Naive thymus-derived CD4-positive, alpha-beta T cell (primary cell): ENCODE data around the gene TTC13. TPM values are rescaled to one million over a fixed set of nuclear protein-coding genes. Genes with fewer than 3 reads are reported as not detected.

Experiments
- ATAC-seq: fragments of 150-1000 bp; cut with Tn5 transposase; 2 replicates; pipeline ENCODE4 v1.10.0; 2021; ENCODE audit warnings: mild to moderate bottlenecking, moderate library complexity
- CTCF ChIA-PET: fragments of 350-600 bp; sonication (Branson Sonifier 250); formaldehyde crosslinking; loops from one replicate; lab custom pipeline; 2021; ENCODE audit warnings: antibody characterized with exemption; lab: Charles Lee
- POLR2A ChIA-PET: fragments of 350-600 bp; sonication (Branson Sonifier 250); formaldehyde crosslinking; loops from one replicate; lab custom pipeline; 2021; ENCODE audit warnings: antibody characterized with exemption, inconsistent platforms; lab: Charles Lee
- DNase-seq, 9 donors: peaks; one replicate each; pipeline versions ENCODE4 v3.0.0 to v3.0.0-alpha.2; 2020 to 2022; ENCODE audit warnings: mixed read lengths in 1 of 9
- H3K27ac ChIP-seq: one replicate; pipeline ENCODE4 v1.7.0; 2013; ENCODE audit warnings: mild to moderate bottlenecking, low read depth, low read length, moderate library complexity
- H3K27me3 ChIP-seq, 2 donors: one replicate each; pipeline ENCODE4 v1.7.0; 2013; ENCODE audit warnings: low read length in 2 of 2, mild to moderate bottlenecking in 2 of 2, moderate library complexity in 2 of 2; ENCODE audit not compliant: control insufficient read depth in 2 of 2, insufficient read depth in 2 of 2
- H3K36me3 ChIP-seq, 3 experiments: 1 replicate in 2 of 3; 2 replicates in 1 of 3; pipeline ENCODE4 v1.7.0; 2013; ENCODE audit warnings: low read length in 3 of 3, mild to moderate bottlenecking in 3 of 3, moderate library complexity in 1 of 3; ENCODE audit not compliant: insufficient read depth in 3 of 3, control insufficient read depth in 2 of 3
- H3K4me1 ChIP-seq, 2 donors: one replicate each; pipeline ENCODE4 v1.7.0; 2013; ENCODE audit warnings: low read length in 2 of 2, mild to moderate bottlenecking in 2 of 2, moderate library complexity in 1 of 2; ENCODE audit not compliant: control insufficient read depth in 2 of 2, insufficient read depth in 2 of 2
- H3K4me3 ChIP-seq: 2 replicates; pipeline ENCODE4 v1.7.0; 2013; ENCODE audit warnings: mild to moderate bottlenecking, low read length
- H3K9me3 ChIP-seq, 3 experiments: 1 replicate in 2 of 3; 2 replicates in 1 of 3; pipeline ENCODE4 v1.7.0; 2013; ENCODE audit warnings: low read length in 3 of 3; ENCODE audit not compliant: control insufficient read depth in 2 of 3
- H3K27ac Mint-ChIP-seq, 9 donors: one replicate each; pipeline ENCODE4 v1.8.0; 2020 to 2022; ENCODE audit warnings: mixed read lengths in 9 of 9, mild to moderate bottlenecking in 8 of 9, moderate library complexity in 5 of 9, inconsistent platforms in 2 of 9
- H3K27me3 Mint-ChIP-seq, 5 donors: one replicate each; pipeline ENCODE4 v1.8.0; 2021 to 2022; ENCODE audit warnings: mixed read lengths in 5 of 5, mild to moderate bottlenecking in 1 of 5
- H3K36me3 Mint-ChIP-seq, 5 donors: one replicate each; pipeline ENCODE4 v1.8.0; 2020 to 2022; ENCODE audit warnings: mixed read lengths in 5 of 5, mild to moderate bottlenecking in 3 of 5, inconsistent platforms in 1 of 5
- H3K4me1 Mint-ChIP-seq, 7 donors: one replicate each; pipeline ENCODE4 v1.8.0; 2020 to 2022; ENCODE audit warnings: mixed read lengths in 7 of 7, mild to moderate bottlenecking in 3 of 7, inconsistent platforms in 1 of 7
- H3K4me3 Mint-ChIP-seq, 10 donors: one replicate each; pipeline ENCODE4 v1.8.0; 2020 to 2022; ENCODE audit warnings: mild to moderate bottlenecking in 10 of 10, mixed read lengths in 10 of 10, moderate library complexity in 6 of 10, inconsistent platforms in 2 of 10
- H3K9me3 Mint-ChIP-seq, 11 donors: one replicate each; pipeline ENCODE4 v1.8.0; 2020 to 2022; ENCODE audit warnings: mixed read lengths in 11 of 11, mild to moderate bottlenecking in 4 of 11, inconsistent platforms in 1 of 11, moderate library complexity in 1 of 11
- intact Hi-C, 2 donors: fragments of 100-400 bp; cut with micrococcal nuclease; formaldehyde crosslinking; loops; one replicate each; pipeline ENCODE4 v1.15.1; 2023
- polyA plus RNA-seq, 2 donors: library from polyadenylated mRNA; unstranded; fragments of 300-500 nt; fragmentation: Illumina TruSeq; gene quantifications; one replicate each; pipeline ENCODE4 v1.2.3, GENCODE V29; 2021
- total RNA-seq, 6 experiments: library from RNA in 5 of 6; stranded (reverse) in 5 of 6; gene quantifications; 1 replicate in 5 of 6; 2 replicates in 1 of 6; pipeline ENCODE4 v1.2.3 and lab custom pipeline; 2021 to 2026

Gene TTC13
- total and polyA plus RNA-seq, 7 experiments from 2014 or later = 9.9 to 54.6 (median 33.8) TPM

DNA sequence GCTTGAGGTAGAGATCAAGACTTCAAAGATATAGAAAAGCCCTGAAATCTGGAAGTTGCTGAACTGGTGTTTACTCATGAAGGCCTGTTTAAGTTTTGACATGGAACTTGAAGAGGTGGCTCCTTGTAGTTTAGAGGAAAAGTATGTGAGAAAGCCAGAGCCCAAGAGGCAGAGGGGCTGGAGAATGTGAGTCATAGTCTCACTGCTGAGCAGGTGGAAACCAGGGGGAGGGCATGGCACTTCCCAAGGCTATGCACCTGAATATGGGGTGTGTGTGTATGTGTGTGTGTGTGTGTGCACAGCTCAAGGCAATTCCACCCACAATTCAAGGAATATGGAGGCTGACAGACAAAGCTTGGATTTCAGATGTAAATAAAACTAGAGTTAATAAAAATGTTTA is 63.6 kb downstream of the TTC13 start:
- ATAC-seq = no peak
- Histone ChIP-seq H3K9me3 (no peaks in the 10 kb centered on the region), H3K36me3 (peaks cover 4 to 74% (median 17%) of the 10 kb centered on the region in 3 experiments), H3K27ac (no peak overlapping the region), H3K27me3 (no peaks in the 10 kb centered on the region), H3K4me3 (no peak overlapping the region), H3K4me1 (no peaks in the 10 kb centered on the region)
- intact Hi-C loops = loop anchor here in 1 of 2 donors (5.0 to 10.0 kb wide), 3 partner anchors 127 to 690 kb away; partner anchors contain the start of genes COG2 and FAM89A
- H3K4me3 Mint-ChIP-seq = no peak overlapping the region
- H3K36me3 Mint-ChIP-seq = peaks cover 11 to 42% (median 24%) of the 10 kb centered on the region in 5 donors
- H3K27ac Mint-ChIP-seq = peak overlapping the region in 2 of 9 donors; percentile 29 to 34
- H3K4me1 Mint-ChIP-seq = peaks cover 0 to 5% (median 0%) of the 10 kb centered on the region in 7 donors
- CTCF ChIA-PET = interaction anchor here (2.2 kb wide), 1 partner anchor 64 kb away, joined by 10 read pairs; the partner anchor contains the start of genes ARV1 and TTC13
- DNase-seq = no peak
- H3K9me3 Mint-ChIP-seq = no peaks in the 10 kb centered on the region
- POLR2A ChIA-PET = no interaction called here
- no peaks in the 10 kb centered on the region for H3K27me3 Mint-ChIP-seq

DNA sequence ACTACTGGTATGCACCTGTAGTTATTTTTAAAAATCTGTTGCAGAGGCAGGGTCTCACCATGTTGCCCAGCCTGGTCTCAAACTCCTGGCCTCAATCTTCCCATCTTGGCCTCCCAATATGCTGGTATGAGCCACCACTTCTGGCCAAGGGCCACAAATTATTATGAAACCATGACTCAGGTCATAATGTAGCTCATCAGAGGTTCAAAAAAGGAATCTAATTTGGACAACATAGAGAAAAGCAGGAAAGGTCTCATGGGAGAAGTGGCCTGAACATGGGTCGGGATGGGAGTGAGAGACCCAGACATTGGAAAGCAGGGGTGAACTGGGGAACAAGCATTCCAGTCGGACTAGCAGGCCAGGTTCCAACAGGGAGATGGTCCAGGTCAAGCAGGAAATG is 65.2 kb downstream of the TTC13 start:
- no peaks in the 10 kb centered on the region for H3K9me3 ChIP-seq
- intact Hi-C loops = loop anchor here in 1 of 2 donors (10.0 kb wide), 2 partner anchors 269 to 691 kb away; partner anchors contain the start of gene COG2
- H3K4me1 ChIP-seq = no peaks in the 10 kb centered on the region

DNA sequence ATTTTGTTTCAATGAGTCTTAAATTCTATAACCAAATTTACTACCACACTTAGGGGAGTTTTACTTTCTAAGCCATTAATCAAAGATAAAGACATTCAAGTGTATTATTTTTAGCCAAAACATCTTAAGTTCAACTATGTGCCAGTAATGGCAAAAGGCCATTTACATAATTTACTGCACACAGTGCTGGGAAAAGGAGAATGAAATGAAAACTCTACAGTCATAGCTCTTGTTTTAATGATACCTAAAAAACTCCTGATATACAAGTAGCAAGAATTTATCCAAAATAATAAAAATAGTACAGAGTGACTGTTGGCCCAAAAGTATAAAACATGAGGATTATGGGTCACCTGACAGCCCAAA is 67.9 kb downstream of the TTC13 start:
- ATAC-seq (no peak), DNase-seq (no peak)
- Mint-ChIP-seq H3K27me3 (no peaks in the 10 kb centered on the region), H3K27ac (peak overlapping the region in 3 of 9 donors; percentile 26 to 77 (median 48)), H3K9me3 (no peaks in the 10 kb centered on the region), H3K4me1 (peaks cover 0 to 6% (median 0%) of the 10 kb centered on the region in 7 donors), H3K36me3 (peaks cover 20 to 62% (median 44%) of the 10 kb centered on the region in 5 donors), H3K4me3 (no peak overlapping the region)
- H3K27ac ChIP-seq = no peak overlapping the region
- POLR2A ChIA-PET = no interaction called here
- no peak overlapping the region for H3K4me3 ChIP-seq
- H3K27me3 ChIP-seq = no peaks in the 10 kb centered on the region
- peaks cover 4 to 86% (median 35%) of the 10 kb centered on the region in 3 experiments for H3K36me3 ChIP-seq
- intact Hi-C loops = loop anchor here in 1 of 2 donors (10.0 kb wide), 2 partner anchors 266 to 694 kb away; partner anchors contain the start of gene COG2
- H3K9me3 ChIP-seq = no peaks in the 10 kb centered on the region
- CTCF ChIA-PET = interaction anchor here (1.1 kb wide), 1 partner anchor 8 kb away, joined by 3 read pairs; no protein-coding TSS in a partner anchor
- no peaks in the 10 kb centered on the region for H3K4me1 ChIP-seq

More for the DNA sequence above, 65.2 kb downstream of the TTC13 start:
- POLR2A ChIA-PET = no interaction called here
- no peak overlapping the region for H3K27ac ChIP-seq
- DNase-seq = no peak
- CTCF ChIA-PET = no interaction called here
- ATAC-seq = no peak
- Mint-ChIP-seq H3K36me3 (peaks cover 11 to 42% (median 27%) of the 10 kb centered on the region in 5 donors), H3K27ac (peak overlapping the region in 2 of 9 donors; percentile 7 to 27), H3K4me1 (peaks cover 0 to 5% (median 0%) of the 10 kb centered on the region in 7 donors), H3K4me3 (no peak overlapping the region), H3K27me3 (no peaks in the 10 kb centered on the region), H3K9me3 (no peaks in the 10 kb centered on the region)
- H3K36me3 ChIP-seq = peaks cover 4 to 74% (median 20%) of the 10 kb centered on the region in 3 experiments
- H3K27me3 ChIP-seq = no peaks in the 10 kb centered on the region
- no peak overlapping the region for H3K4me3 ChIP-seq

DNA sequence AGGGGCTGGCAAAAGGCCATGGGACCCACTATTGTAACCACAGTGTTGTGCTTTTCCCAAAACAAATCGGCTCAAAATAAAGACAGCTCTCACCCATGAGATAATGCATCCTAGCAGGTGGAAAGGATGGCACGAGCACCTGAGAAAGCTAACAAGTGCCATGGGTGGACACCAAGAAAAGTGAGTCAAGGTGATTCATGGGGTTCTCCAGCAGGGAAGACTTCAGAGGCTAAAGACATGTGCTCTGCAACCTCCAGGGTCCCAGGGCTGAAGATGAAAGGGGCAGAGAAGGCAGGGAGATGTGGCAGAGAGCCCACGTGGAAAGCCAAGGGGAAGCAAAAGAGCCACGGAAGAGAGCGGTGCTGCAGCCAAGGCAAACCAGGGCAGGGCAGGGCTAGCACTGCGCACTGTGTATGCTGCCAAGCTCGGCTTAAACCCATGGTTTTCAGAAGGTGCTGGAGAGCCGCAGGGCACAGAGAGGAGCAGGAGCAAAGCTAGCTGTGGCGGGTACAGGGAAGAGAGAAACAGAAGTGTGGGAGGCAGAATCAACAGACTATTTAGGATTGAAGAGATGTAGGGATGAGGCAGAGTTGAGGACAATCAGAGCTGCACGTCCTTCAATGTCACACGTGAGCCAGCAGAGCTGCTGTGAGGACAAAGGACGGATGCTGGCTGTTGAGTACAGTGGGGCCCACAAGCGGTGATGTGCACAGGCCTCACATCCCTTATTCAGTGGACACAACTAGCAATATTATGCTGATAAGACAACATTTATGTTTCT is 68.5 kb downstream of the TTC13 start:
- Mint-ChIP-seq H3K27me3 (no peaks in the 10 kb centered on the region), H3K9me3 (no peaks in the 10 kb centered on the region), H3K36me3 (peaks cover 22 to 66% (median 44%) of the 10 kb centered on the region in 5 donors), H3K27ac (peak overlapping the region in 3 of 9 donors; percentile 20 to 52 (median 48)), H3K4me1 (peaks cover 0 to 8% (median 0%) of the 10 kb centered on the region in 7 donors), H3K4me3 (no peak overlapping the region)
- Histone ChIP-seq H3K4me3 (no peak overlapping the region), H3K36me3 (peaks cover 4 to 89% (median 40%) of the 10 kb centered on the region in 3 experiments), H3K27me3 (no peaks in the 10 kb centered on the region), H3K9me3 (no peaks in the 10 kb centered on the region), H3K27ac (no peak overlapping the region), H3K4me1 (no peaks in the 10 kb centered on the region)
- ATAC-seq (no peak), DNase-seq (no peak)
- intact Hi-C loops = loop anchor here in 1 of 2 donors (10.0 kb wide), 2 partner anchors 265 to 695 kb away; partner anchors contain the start of gene COG2
- ChIA-PET CTCF (interaction anchor here (0.6 to 1.1 kb wide), 3 partner anchors 9 to 170 kb away, joined by 3 to 4 read pairs (median 3); no protein-coding TSS in a partner anchor), POLR2A (no interaction called here)

DNA sequence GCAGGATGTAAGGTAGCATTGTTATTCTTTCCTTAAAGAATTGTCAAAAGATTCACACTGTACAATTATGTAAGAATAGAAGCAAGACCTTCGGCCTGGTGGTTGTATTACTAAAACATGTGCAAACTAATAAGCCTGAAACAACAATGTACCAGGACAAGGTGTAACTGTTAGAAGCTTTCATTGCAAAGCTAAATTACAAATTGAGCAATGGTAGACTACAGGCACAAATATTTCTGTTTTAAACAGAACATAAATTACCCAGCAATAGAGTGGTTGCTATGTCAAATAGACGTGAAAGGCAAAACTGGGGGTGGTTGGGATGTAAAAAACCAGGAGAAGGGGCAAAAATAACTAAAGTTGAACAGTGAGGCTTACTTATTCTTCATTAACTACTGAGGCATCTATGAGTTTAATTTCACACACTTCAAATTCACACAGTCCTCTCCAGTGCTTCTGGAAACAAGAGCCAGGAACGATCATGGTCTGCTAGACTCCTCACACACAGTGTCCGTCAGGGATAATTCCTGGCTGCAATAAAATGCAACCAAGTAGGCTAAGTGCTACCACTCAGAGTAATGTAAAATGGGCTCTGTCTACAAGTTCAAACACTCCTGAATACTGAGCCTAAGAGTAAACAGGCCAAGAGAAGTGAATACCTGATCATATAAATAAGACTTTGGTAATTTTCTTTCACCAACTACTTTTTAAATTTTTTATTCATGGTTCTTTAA is 71.0 kb downstream of the TTC13 start:
- H3K36me3 Mint-ChIP-seq = peaks cover 15 to 74% (median 46%) of the 10 kb centered on the region in 5 donors

DNA sequence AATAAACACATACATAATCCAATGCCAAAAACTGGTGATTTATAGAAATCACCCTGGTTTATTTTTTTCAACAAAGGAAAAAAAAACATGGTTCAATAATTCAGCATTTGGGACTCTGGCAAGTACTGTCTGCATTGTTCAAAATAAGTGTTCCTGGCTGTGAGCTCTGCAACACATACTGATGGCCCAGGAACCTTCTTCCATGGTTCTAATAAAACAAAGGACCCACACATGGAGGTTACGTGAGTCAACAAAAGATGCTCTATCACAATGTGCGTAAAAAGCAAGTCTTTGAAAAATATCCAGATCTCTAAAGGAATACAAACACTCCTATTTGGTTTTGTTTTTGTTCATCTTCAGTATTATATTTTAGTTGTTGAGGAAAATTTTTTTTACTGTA is 72.4 kb downstream of the TTC13 start:
- H3K4me1 ChIP-seq = no peaks in the 10 kb centered on the region
- peaks cover 0 to 8% (median 0%) of the 10 kb centered on the region in 7 donors for H3K4me1 Mint-ChIP-seq
- H3K27me3 Mint-ChIP-seq = no peaks in the 10 kb centered on the region
- peaks cover 0 to 74% (median 38%) of the 10 kb centered on the region in 3 experiments for H3K36me3 ChIP-seq
- H3K36me3 Mint-ChIP-seq = peaks cover 15 to 68% (median 35%) of the 10 kb centered on the region in 5 donors
- intact Hi-C loops = no loop called here
- no peaks in the 10 kb centered on the region for H3K9me3 ChIP-seq
- ATAC-seq (no peak), DNase-seq (no peak)
- no peaks in the 10 kb centered on the region for H3K27me3 ChIP-seq
- H3K27ac ChIP-seq = no peak overlapping the region
- H3K4me3 Mint-ChIP-seq = no peak overlapping the region
- ChIA-PET CTCF (no interaction called here), POLR2A (no interaction called here)
- no peak overlapping the region for H3K4me3 ChIP-seq
- peak overlapping the region in 6 of 9 donors; percentile 7 to 76 (median 19) for H3K27ac Mint-ChIP-seq
- H3K9me3 Mint-ChIP-seq = no peaks in the 10 kb centered on the region

More for the DNA sequence above, 71.0 kb downstream of the TTC13 start:
- ATAC-seq = no peak
- peaks cover 0 to 86% (median 46%) of the 10 kb centered on the region in 3 experiments for H3K36me3 ChIP-seq
- H3K9me3 ChIP-seq = no peaks in the 10 kb centered on the region
- intact Hi-C loops = no loop called here
- CTCF ChIA-PET = no interaction called here
- H3K9me3 Mint-ChIP-seq = no peaks in the 10 kb centered on the region
- H3K4me3 Mint-ChIP-seq = no peak overlapping the region
- H3K27me3 ChIP-seq = no peaks in the 10 kb centered on the region
- H3K4me1 ChIP-seq = no peaks in the 10 kb centered on the region
- H3K4me1 Mint-ChIP-seq = peaks cover 0 to 8% (median 0%) of the 10 kb centered on the region in 7 donors
- POLR2A ChIA-PET = interaction anchor here (0.9 kb wide), 1 partner anchor 66 kb away, joined by 3 read pairs; no protein-coding TSS in a partner anchor
- peak overlapping the region in 3 of 9 donors; percentile 39 to 65 (median 43) for H3K27ac Mint-ChIP-seq
- no peak for DNase-seq
- H3K4me3 ChIP-seq = no peak overlapping the region
- H3K27me3 Mint-ChIP-seq = no peaks in the 10 kb centered on the region
- H3K27ac ChIP-seq = no peak overlapping the region
